Activated CD4-positive, alpha-beta T cell treated with anti-CD3 and anti-CD28 coated beads for 4 hours (primary cell): ENCODE data around the gene CYP1A1.
A peak's percentile ranks its signal among the peaks of the same experiment; 100 is the strongest.
"Not testable (repeated sequence)": the region's sequence is repeated elsewhere in the genome, so short reads cannot be mapped to it uniquely, and the experiment has no call there.

Experiments used
- DNase-seq, 2 donors: peaks; one replicate each; pipeline ENCODE4 v3.0.0-alpha.2; 2020

Gene CYP1A1

GRCh38 chr15:74733269-74733668 is 7.9 kb upstream of the CYP1A1 start:
- DNase-seq: no peak

- no peak for DNase-seq
Observed at GRCh38 chr15:74732846-74733245, 7.5 kb upstream of the CYP1A1 start.

DNA sequence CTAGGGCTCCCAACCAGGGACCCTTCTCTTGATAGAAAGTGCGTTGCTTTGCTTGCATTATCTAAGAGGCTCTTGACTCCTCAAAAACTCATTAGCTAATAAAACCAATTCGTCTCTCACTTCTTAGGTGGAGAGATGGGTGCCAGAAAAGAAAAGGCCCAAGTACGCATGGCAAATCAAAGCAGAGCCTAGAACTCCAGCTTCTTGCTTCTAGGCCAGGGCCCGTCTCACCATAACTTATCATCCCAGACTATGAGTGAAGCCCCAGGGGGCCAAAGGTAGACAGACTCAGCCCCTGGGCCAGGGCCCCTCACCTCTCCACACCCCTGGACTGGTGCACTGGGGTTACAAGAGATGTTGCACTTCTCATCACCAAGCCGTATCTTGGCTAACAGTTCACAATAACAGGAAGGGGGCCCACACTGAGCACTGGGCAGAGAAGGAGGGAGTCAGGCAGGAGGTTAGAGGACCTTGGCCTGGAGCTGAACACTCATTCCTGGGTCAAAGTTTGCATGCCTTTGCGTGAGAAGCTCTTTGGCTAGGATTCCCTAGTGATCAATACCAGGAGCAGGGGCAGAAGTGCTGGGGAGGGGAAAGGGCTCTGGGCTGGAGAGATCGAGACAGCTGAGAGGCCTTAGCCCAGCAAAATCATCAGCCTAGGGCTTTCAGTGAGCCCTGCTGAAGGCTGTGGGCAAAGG is 5.4 kb upstream of the CYP1A1 start:
- DNase-seq: no peak

DNA sequence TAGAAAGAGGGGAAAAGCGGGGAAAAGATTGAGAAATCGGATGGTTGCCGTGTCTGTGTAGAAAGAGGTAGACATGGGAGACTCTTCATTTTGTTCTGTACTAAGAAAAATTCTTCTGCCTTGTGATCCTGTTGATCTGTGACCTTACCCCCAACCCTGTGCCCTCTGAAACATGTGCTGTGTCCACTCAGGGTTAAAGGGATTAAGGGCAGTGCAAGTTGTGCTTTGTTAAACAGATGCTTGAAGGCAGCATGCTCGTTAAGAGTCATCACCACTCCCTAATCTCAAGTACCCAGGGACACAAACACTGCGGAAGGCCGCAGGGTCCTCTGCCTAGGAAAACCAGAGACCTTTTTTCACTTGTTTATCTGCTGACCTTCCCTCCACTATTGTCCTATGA is 4.0 kb upstream of the CYP1A1 start:
- DNase-seq: not testable (repeated sequence)

- DNase-seq: not testable (repeated sequence)
Observed at GRCh38 chr15:74728699-74729098, 3.4 kb upstream of the CYP1A1 start.

GRCh38 chr15:74727727-74728126 is 2.4 kb upstream of the CYP1A1 start:
- DNase-seq: no peak

GRCh38 chr15:74726774-74727164 is 1.4 kb upstream of the CYP1A1 start:
- DNase-seq: no peak

- peak; percentile 35 to 44 for DNase-seq
Observed at GRCh38 chr15:74725845-74726773, 781 bp upstream of the CYP1A1 start.

- DNase-seq: no peak
Observed at GRCh38 chr15:74724570-74725224, 631 bp downstream of the CYP1A1 start.

GRCh38 chr15:74723754-74724334 is 1.5 kb downstream of the CYP1A1 start:
- DNase-seq: no peak

- no peak for DNase-seq
Observed at GRCh38 chr15:74723187-74723586, 2.1 kb downstream of the CYP1A1 start.

GRCh38 chr15:74722591-74722990 is 2.7 kb downstream of the CYP1A1 start:
- no peak for DNase-seq

- no peak for DNase-seq
Observed at GRCh38 chr15:74716651-74717050, 8.7 kb downstream of the CYP1A1 start.

DNA sequence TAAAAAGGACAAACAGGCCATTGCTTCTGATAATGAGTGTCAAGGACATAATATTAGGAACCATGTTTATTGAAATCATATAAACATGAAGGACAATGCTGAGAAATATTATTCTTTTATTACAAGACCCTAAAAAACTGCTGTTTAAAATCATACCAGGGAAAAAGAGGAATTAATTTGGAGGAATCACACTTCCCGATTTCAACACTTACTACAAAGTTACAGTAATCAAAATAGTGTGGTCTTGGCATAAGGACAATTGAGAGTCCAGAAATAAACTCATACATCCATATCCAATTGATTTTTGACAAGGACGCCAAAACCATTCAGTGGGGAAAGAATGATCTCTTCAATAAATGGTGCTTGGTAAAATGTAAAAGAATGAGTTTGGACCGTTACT is 13.0 kb downstream of the CYP1A1 start:
- DNase-seq: no peak

GRCh38 chr15:74710319-74711094 is 14.8 kb downstream of the CYP1A1 start:
- DNase-seq: no peak

- no peak for DNase-seq
Observed at GRCh38 chr15:74709892-74710291, 15.4 kb downstream of the CYP1A1 start.

DNA sequence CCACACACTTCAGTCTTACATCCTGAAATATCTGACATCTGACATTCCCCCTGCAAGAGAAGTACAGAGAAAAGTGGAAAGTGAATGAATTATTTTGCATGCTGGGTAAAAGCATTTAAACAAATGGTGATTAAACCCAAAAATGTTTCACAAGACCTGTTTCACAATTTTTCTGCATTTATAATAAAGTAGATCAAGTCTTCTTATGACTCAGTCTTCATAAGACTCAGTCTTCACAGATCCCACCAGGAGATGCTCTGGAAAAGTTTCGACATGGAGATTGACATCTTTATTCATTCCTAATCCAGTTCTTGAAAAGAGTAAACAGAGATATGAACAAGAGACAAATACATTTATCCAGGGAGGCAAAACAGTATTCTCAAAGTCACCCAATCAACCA is 16.3 kb downstream of the CYP1A1 start:
- DNase-seq: no peak

GRCh38 chr15:74696808-74697207 is 28.5 kb downstream of the CYP1A1 start:
- no peak for DNase-seq

GRCh38 chr15:74696398-74696729 is 29.0 kb downstream of the CYP1A1 start:
- DNase-seq: no peak

- peak; percentile 87 for DNase-seq
Observed at GRCh38 chr15:74695597-74696397, 29.5 kb downstream of the CYP1A1 start, which contains the start of gene EDC3. EDC3 (minus strand) TSS chr15:74696024; CDS start chr15:74675124, 20,900 bp downstream.

GRCh38 chr15:74692327-74692726 is 33.0 kb downstream of the CYP1A1 start:
- no peak for DNase-seq

GRCh38 chr15:74683758-74684157 is 41.6 kb downstream of the CYP1A1 start:
- no peak for DNase-seq
